Neural progenitor cell (in vitro differentiated cells): ENCODE measurements around the gene EFEMP1. TPM values are rescaled to one million over a fixed set of nuclear protein-coding genes. Genes with fewer than 3 reads are reported as not detected.

Source experiments
- DNase-seq: peaks from one replicate; pipeline ENCODE4 v3.0.0-alpha.2; 2016; ENCODE audit warnings: low spot score
- H2AFZ ChIP-seq: fragments of 200-600 bp; sonication (generic); replicated peaks from 2 replicates; pipeline ENCODE4 v1.6.1; 2016; ENCODE audit warnings: antibody characterized with exemption
- H3F3A ChIP-seq: fragments of 200-600 bp; sonication (generic); 2 replicates; pipeline ENCODE4 v1.6.1; 2016; ENCODE audit warnings: antibody characterized with exemption, low read depth
- H3K27ac ChIP-seq: fragments of 200-600 bp; sonication (generic); 2 replicates; pipeline ENCODE4 v1.5.1; 2016; ENCODE audit warnings: mild to moderate bottlenecking
- H3K27me3 ChIP-seq: fragments of 200-600 bp; sonication (generic); 2 replicates; pipeline ENCODE4 v1.6.1; 2016; ENCODE audit warnings: mild to moderate bottlenecking, moderate library complexity
- H3K36me3 ChIP-seq: fragments of 200-600 bp; sonication (generic); 2 replicates; pipeline ENCODE4 v1.5.1; 2016
- H3K4me1 ChIP-seq: fragments of 200-600 bp; sonication (generic); 2 replicates; pipeline ENCODE4 v1.6.1; 2016; ENCODE audit warnings: mixed run types
- H3K4me2 ChIP-seq: fragments of 200-600 bp; sonication (generic); 2 replicates; pipeline ENCODE4 v1.6.1; 2016
- H3K4me3 ChIP-seq: fragments of 200-600 bp; sonication (generic); 2 replicates; pipeline ENCODE4 v1.5.1; 2016
- H3K79me2 ChIP-seq: fragments of 200-600 bp; sonication (generic); 2 replicates; pipeline ENCODE4 v1.6.1; 2016; ENCODE audit warnings: low read depth
- H3K9ac ChIP-seq: fragments of 200-600 bp; sonication (generic); 2 replicates; pipeline ENCODE4 v1.6.1; 2016
- H3K9me3 ChIP-seq: fragments of 200-600 bp; sonication (generic); 2 replicates; pipeline ENCODE4 v1.5.1; 2016; ENCODE audit warnings: low read depth
- H4K20me1 ChIP-seq: fragments of 200-600 bp; sonication (generic); 2 replicates; pipeline ENCODE4 v1.6.1; 2016; ENCODE audit warnings: low read depth
- H3K27ac Mint-ChIP-seq: 3 replicates; pipeline ENCODE4 v1.8.0; 2021; ENCODE audit warnings: mixed read lengths
- H3K27me3 Mint-ChIP-seq: 2 replicates; pipeline ENCODE4 v1.8.0; 2022; ENCODE audit warnings: low read depth, mild to moderate bottlenecking, inconsistent platforms, moderate library complexity, mixed read lengths; ENCODE audit not compliant: insufficient read depth
- H3K36me3 Mint-ChIP-seq: 3 replicates; pipeline ENCODE4 v1.8.0; 2021; ENCODE audit warnings: mixed read lengths
- H3K4me1 Mint-ChIP-seq: 3 replicates; pipeline ENCODE4 v1.8.0; 2021; ENCODE audit warnings: mixed read lengths
- H3K4me3 Mint-ChIP-seq: 3 replicates; pipeline ENCODE4 v1.8.0; 2021; ENCODE audit warnings: mild to moderate bottlenecking, moderate library complexity, mixed read lengths
- H3K9me3 Mint-ChIP-seq: 3 replicates; pipeline ENCODE4 v1.8.0; 2020; ENCODE audit warnings: mixed read lengths
- EZH2 ChIP-seq: fragments of 200-600 bp; sonication (generic); IDR thresholded peaks from 2 replicates; pipeline ENCODE4 v1.6.1; 2017; ENCODE audit warnings: antibody characterized with exemption, mild to moderate bottlenecking, moderate library complexity
- EZH2phosphoT487 ChIP-seq: fragments of 200-600 bp; sonication (generic); IDR thresholded peaks from 2 replicates; pipeline ENCODE4 v1.6.1; 2017; ENCODE audit warnings: antibody characterized with exemption
- total RNA-seq: library from RNA; depleted of rRNA; stranded (reverse); fragments of >200 nt; gene quantifications from 2 replicates; pipeline ENCODE4 v1.2.3, GENCODE V29; 2015; ENCODE audit warnings: low replicate concordance
- TF ChIP-seq, protein P1 (sequence below): fragments of 200-600 bp; sonication (generic); IDR thresholded peaks from 2 replicates; pipeline ENCODE4 v1.5.1; 2017; ENCODE audit warnings: antibody characterized with exemption, mild to moderate bottlenecking

Gene EFEMP1
- total RNA-seq, 1 donor from 2014 or later = 25.5 TPM

DNA sequence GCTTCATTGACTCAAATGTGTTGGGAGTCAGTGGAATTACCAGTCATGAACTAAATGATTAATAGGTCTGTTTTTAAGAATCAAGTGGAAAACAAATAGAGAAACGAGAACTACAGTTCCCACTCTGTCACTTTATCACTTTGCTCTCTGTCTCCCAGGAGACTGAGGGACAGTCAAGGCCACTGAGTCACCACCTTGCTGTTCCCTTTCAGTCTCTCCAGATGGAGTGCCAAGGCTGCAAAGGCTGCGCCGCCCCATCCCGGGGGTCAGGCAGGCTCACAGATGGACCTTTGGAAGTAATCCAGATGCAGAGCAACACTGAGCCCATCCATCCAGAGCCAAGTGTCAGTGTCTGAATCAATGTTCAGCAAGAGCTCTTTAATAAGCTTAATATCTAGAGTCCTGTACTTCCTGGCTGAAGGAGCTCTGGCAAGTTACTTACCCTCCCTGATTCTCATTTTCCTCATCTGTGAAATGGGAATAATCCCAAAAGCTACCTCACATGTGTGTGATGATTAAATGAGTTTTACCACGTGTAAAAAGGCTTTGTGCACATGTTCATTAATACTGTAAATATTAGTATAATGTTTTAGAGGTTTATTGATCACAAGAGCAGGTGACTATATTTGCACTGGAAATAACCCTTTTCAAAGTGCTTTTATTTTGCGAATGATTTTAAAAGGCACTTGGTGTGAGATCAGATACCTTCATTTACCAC, 43.0 kb upstream of the EFEMP1 start:
- no peak overlapping the region for H3K9ac ChIP-seq
- H3K9me3 ChIP-seq = no peaks in the 10 kb centered on the region
- H3K4me2 ChIP-seq = no peak overlapping the region
- TF ChIP-seq, protein P1, sequence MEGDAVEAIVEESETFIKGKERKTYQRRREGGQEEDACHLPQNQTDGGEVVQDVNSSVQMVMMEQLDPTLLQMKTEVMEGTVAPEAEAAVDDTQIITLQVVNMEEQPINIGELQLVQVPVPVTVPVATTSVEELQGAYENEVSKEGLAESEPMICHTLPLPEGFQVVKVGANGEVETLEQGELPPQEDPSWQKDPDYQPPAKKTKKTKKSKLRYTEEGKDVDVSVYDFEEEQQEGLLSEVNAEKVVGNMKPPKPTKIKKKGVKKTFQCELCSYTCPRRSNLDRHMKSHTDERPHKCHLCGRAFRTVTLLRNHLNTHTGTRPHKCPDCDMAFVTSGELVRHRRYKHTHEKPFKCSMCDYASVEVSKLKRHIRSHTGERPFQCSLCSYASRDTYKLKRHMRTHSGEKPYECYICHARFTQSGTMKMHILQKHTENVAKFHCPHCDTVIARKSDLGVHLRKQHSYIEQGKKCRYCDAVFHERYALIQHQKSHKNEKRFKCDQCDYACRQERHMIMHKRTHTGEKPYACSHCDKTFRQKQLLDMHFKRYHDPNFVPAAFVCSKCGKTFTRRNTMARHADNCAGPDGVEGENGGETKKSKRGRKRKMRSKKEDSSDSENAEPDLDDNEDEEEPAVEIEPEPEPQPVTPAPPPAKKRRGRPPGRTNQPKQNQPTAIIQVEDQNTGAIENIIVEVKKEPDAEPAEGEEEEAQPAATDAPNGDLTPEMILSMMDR = no peak
- TF ChIP-seq EZH2 (no peak), EZH2phosphoT487 (no peak)
- Mint-ChIP-seq H3K27me3 (peaks cover 7% of the 10 kb centered on the region), H3K36me3 (no peaks in the 10 kb centered on the region), H3K4me1 (no peaks in the 10 kb centered on the region), H3K27ac (no peak overlapping the region), H3K9me3 (peaks cover 2% of the 10 kb centered on the region), H3K4me3 (no peak overlapping the region)
- H3K27me3 ChIP-seq = no peaks in the 10 kb centered on the region
- DNase-seq = no peak
- H3K36me3 ChIP-seq = no peaks in the 10 kb centered on the region
- no peaks in the 10 kb centered on the region for H3K4me1 ChIP-seq
- H2AFZ ChIP-seq = no peak overlapping the region
- no peaks in the 10 kb centered on the region for H3F3A ChIP-seq
- no peaks in the 10 kb centered on the region for H3K79me2 ChIP-seq
- no peak overlapping the region for H3K4me3 ChIP-seq
- H3K27ac ChIP-seq = no peak overlapping the region
- no peaks in the 10 kb centered on the region for H4K20me1 ChIP-seq

DNA sequence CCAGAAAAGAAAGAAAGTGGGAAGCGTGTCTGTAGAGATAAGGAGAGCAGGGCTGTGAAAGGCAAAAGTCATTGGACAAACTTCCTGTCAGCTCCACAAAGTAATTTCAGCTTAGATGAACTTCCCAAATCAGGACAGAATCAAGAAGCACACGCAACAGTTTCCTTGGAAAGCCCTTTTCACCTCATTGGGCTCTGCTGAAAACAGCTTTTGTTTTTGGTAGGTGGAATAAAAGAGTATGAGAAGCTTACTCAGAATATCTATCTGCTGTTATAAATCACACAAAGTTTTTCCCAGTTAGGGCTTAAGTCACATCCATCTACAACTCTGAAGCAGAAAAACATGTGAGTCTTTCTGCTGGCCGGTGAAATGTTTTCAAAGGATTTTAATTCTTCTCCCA, 42.4 kb upstream of the EFEMP1 start:
- no peaks in the 10 kb centered on the region for H3K79me2 ChIP-seq
- no peaks in the 10 kb centered on the region for H3F3A ChIP-seq
- no peak for DNase-seq
- H3K9me3 ChIP-seq = no peaks in the 10 kb centered on the region
- no peaks in the 10 kb centered on the region for H3K36me3 ChIP-seq
- no peak overlapping the region for H3K4me3 Mint-ChIP-seq
- H3K4me1 Mint-ChIP-seq = no peaks in the 10 kb centered on the region
- H3K27ac Mint-ChIP-seq = no peak overlapping the region
- peaks cover 7% of the 10 kb centered on the region for H3K27me3 Mint-ChIP-seq
- H3K4me2 ChIP-seq = no peak overlapping the region
- TF ChIP-seq EZH2 (no peak), EZH2phosphoT487 (no peak)
- TF ChIP-seq, protein P1 = no peak
- H3K4me1 ChIP-seq = no peaks in the 10 kb centered on the region
- H3K27me3 ChIP-seq = no peaks in the 10 kb centered on the region
- no peak overlapping the region for H3K9ac ChIP-seq
- no peak overlapping the region for H3K4me3 ChIP-seq
- no peaks in the 10 kb centered on the region for H4K20me1 ChIP-seq
- H3K9me3 Mint-ChIP-seq = peaks cover 2% of the 10 kb centered on the region
- no peak overlapping the region for H2AFZ ChIP-seq
- no peak overlapping the region for H3K27ac ChIP-seq
- no peaks in the 10 kb centered on the region for H3K36me3 Mint-ChIP-seq

DNA sequence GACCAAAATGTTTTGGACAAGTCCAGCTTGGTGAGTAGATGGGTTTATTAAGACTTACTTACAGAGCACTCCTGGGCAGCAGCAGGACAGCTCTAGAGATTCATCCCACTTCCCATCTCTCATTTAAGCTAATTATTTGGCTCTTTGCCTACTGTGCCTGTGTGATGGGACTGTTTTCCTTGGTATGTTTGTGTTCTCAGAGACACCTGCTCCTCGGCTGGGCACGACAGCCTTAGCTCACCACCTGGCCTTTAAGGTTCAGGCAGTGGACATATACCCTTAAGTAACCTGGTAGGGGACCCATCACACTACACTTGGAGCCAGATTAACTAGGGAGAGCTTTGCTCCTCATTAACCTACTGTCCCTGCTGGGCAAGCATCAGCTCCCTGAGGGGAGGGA, 41.7 kb upstream of the EFEMP1 start:
- Histone ChIP-seq H3K4me3 (no peak overlapping the region), H3K4me1 (no peaks in the 10 kb centered on the region), H3K4me2 (no peak overlapping the region), H3K27ac (no peak overlapping the region), H3K79me2 (no peaks in the 10 kb centered on the region), H3F3A (no peaks in the 10 kb centered on the region), H3K36me3 (no peaks in the 10 kb centered on the region), H4K20me1 (no peaks in the 10 kb centered on the region), H3K9me3 (no peaks in the 10 kb centered on the region), H2AFZ (no peak overlapping the region), H3K27me3 (no peaks in the 10 kb centered on the region), H3K9ac (no peak overlapping the region)
- no peaks in the 10 kb centered on the region for H3K36me3 Mint-ChIP-seq
- H3K9me3 Mint-ChIP-seq = peaks cover 2% of the 10 kb centered on the region
- H3K4me1 Mint-ChIP-seq = no peaks in the 10 kb centered on the region
- DNase-seq = no peak
- no peak for TF ChIP-seq EZH2
- TF ChIP-seq, protein P1 = no peak
- no peak for TF ChIP-seq EZH2phosphoT487
- no peak overlapping the region for H3K27ac Mint-ChIP-seq
- H3K4me3 Mint-ChIP-seq = no peak overlapping the region
- H3K27me3 Mint-ChIP-seq = peaks cover 7% of the 10 kb centered on the region
